H9 (cell line): ENCODE data around the gene PLS3. TPM values are rescaled to one million over a fixed set of nuclear protein-coding genes. Genes with fewer than 3 reads are reported as not detected.

Source experiments
- DNase-seq: peaks from one replicate; pipeline ENCODE4 v3.0.0-alpha.2; 2017
- H2AFZ ChIP-seq: one replicate; pipeline ENCODE4 v1.6.1; 2013; ENCODE audit warnings: mild to moderate bottlenecking, low read length, control low read depth, moderate library complexity
- H2AK5ac ChIP-seq: 2 replicates; pipeline ENCODE4 v1.6.1; 2013; ENCODE audit warnings: low read length, control low read depth, mixed read lengths; ENCODE audit not compliant: insufficient read length
- H2BK120ac ChIP-seq: one replicate; pipeline ENCODE4 v1.6.1; 2013; ENCODE audit warnings: low read depth, mild to moderate bottlenecking, low read length, control low read depth, inconsistent platforms; ENCODE audit not compliant: poor library complexity, severe bottlenecking
- H2BK12ac ChIP-seq: 2 replicates; pipeline ENCODE4 v1.6.1; 2013; ENCODE audit warnings: low read length, control low read depth, mixed read lengths, low read depth; ENCODE audit not compliant: insufficient read length
- H2BK15ac ChIP-seq: 2 replicates; pipeline ENCODE4 v1.6.1; 2013; ENCODE audit warnings: low read depth, low read length, control low read depth
- H2BK20ac ChIP-seq: one replicate; pipeline ENCODE4 v1.6.1; 2013; ENCODE audit warnings: low read depth, mild to moderate bottlenecking, low read length, control low read depth, inconsistent platforms; ENCODE audit not compliant: poor library complexity, severe bottlenecking
- H2BK5ac ChIP-seq: 2 replicates; pipeline ENCODE4 v1.6.1; 2013; ENCODE audit warnings: low read length, control low read depth, mixed read lengths; ENCODE audit not compliant: insufficient read length
- H3K14ac ChIP-seq: 2 replicates; pipeline ENCODE4 v1.6.1; 2013; ENCODE audit warnings: low read length, control low read depth; ENCODE audit not compliant: insufficient read depth
- H3K18ac ChIP-seq: 2 replicates; pipeline ENCODE4 v1.6.1; 2013; ENCODE audit warnings: low read depth, mild to moderate bottlenecking, mixed read lengths, low read length, control low read depth; ENCODE audit not compliant: insufficient read length
- H3K23ac ChIP-seq: 2 replicates; pipeline ENCODE4 v1.6.1; 2013; ENCODE audit warnings: low read length, control low read depth, mixed read lengths, low read depth; ENCODE audit not compliant: insufficient read length
- H3K23me2 ChIP-seq: 2 replicates; pipeline ENCODE4 v1.6.1; 2013; ENCODE audit warnings: low read depth, mild to moderate bottlenecking, mixed read lengths, low read length, control low read depth; ENCODE audit not compliant: insufficient read length, poor library complexity, severe bottlenecking
- H3K27ac ChIP-seq: 2 replicates; pipeline ENCODE4 v1.5.1; 2013; ENCODE audit warnings: low read length, control low read depth, mixed read lengths, low read depth; ENCODE audit not compliant: insufficient read length
- H3K27me3 ChIP-seq: 2 replicates; pipeline ENCODE4 v1.6.1; 2013; ENCODE audit warnings: low read length, control low read depth, inconsistent platforms; ENCODE audit not compliant: insufficient read depth
- H3K4ac ChIP-seq: 2 replicates; pipeline ENCODE4 v1.6.1; 2013; ENCODE audit warnings: low read depth, mild to moderate bottlenecking, control low read depth, inconsistent platforms, low read length, moderate library complexity
- H3K4me1 ChIP-seq: 2 replicates; pipeline ENCODE4 v1.6.1; 2013; ENCODE audit warnings: low read length, control low read depth, inconsistent platforms; ENCODE audit not compliant: insufficient read depth
- H3K4me2 ChIP-seq: 2 replicates; pipeline ENCODE4 v1.6.1; 2013; ENCODE audit warnings: low read length, control low read depth, mixed read lengths; ENCODE audit not compliant: insufficient read length, insufficient read depth
- H3K56ac ChIP-seq: 2 replicates; pipeline ENCODE4 v1.6.1; 2013; ENCODE audit warnings: low read depth, mild to moderate bottlenecking, mixed read lengths, low read length, control low read depth; ENCODE audit not compliant: insufficient read length
- H3K79me1 ChIP-seq: 2 replicates; pipeline ENCODE4 v1.6.1; 2013; ENCODE audit warnings: low read depth, mild to moderate bottlenecking, moderate library complexity, low read length, control low read depth, inconsistent platforms; ENCODE audit not compliant: insufficient read depth, poor library complexity, severe bottlenecking
- H3K79me2 ChIP-seq: 2 replicates; pipeline ENCODE4 v1.6.1; 2013; ENCODE audit warnings: low read length, control low read depth, inconsistent platforms; ENCODE audit not compliant: insufficient read depth
- H3K9ac ChIP-seq: 2 replicates; pipeline ENCODE4 v1.6.1; 2013; ENCODE audit warnings: low read length, control low read depth, mixed read lengths; ENCODE audit not compliant: insufficient read length; ENCODE audit errors: extremely low read depth
- H3K9me3 ChIP-seq: one replicate; pipeline ENCODE4 v1.6.1; 2013; ENCODE audit warnings: low read depth, low read length, inconsistent platforms; ENCODE audit not compliant: control insufficient read depth
- H3T11ph ChIP-seq: one replicate; pipeline ENCODE4 v1.6.1; 2013; ENCODE audit warnings: mild to moderate bottlenecking, low read length, control low read depth, inconsistent platforms
- H4K20me1 ChIP-seq: one replicate; pipeline ENCODE4 v1.6.1; 2013; ENCODE audit not compliant: control insufficient read depth, insufficient read length, insufficient read depth
- H4K5ac ChIP-seq: 2 replicates; pipeline ENCODE4 v1.6.1; 2013; ENCODE audit warnings: low read depth, mild to moderate bottlenecking, mixed read lengths, low read length, control low read depth; ENCODE audit not compliant: insufficient read length
- H4K8ac ChIP-seq: replicated peaks from 2 replicates; pipeline ENCODE4 v1.6.1; 2013; ENCODE audit warnings: low read length, control low read depth, mixed read lengths, low read depth; ENCODE audit not compliant: insufficient read length
- H4K91ac ChIP-seq: 2 replicates; pipeline ENCODE4 v1.6.1; 2013; ENCODE audit warnings: low read depth, mild to moderate bottlenecking, moderate library complexity, mixed read lengths, low read length, control low read depth; ENCODE audit not compliant: insufficient read length
- H3K27ac Mint-ChIP-seq, 3 experiments: 2 replicates in 2 of 3; 3 replicates in 1 of 3; pipeline ENCODE4 v1.8.0; 2020 to 2021; ENCODE audit warnings: mixed read lengths in 3 of 3, mild to moderate bottlenecking in 1 of 3, moderate library complexity in 1 of 3
- H3K27me3 Mint-ChIP-seq: 2 replicates; pipeline ENCODE4 v1.8.0; 2021; ENCODE audit warnings: low read depth, mild to moderate bottlenecking, moderate library complexity, mixed read lengths
- H3K36me3 Mint-ChIP-seq, 3 experiments: 2 replicates in 2 of 3; 3 replicates in 1 of 3; pipeline ENCODE4 v1.8.0; 2020 to 2021; ENCODE audit warnings: low read depth in 3 of 3, mixed read lengths in 3 of 3; ENCODE audit not compliant: insufficient read depth in 1 of 3
- H3K4me1 Mint-ChIP-seq, 2 experiments: 2 replicates each; pipeline ENCODE4 v1.8.0; 2020; ENCODE audit warnings: mixed read lengths in 2 of 2
- H3K4me3 Mint-ChIP-seq, 2 experiments: 2 replicates in 1 of 2; 3 replicates in 1 of 2; pipeline ENCODE4 v1.8.0; 2020 to 2021; ENCODE audit warnings: mild to moderate bottlenecking in 2 of 2, mixed read lengths in 2 of 2, moderate library complexity in 1 of 2
- H3K9me3 Mint-ChIP-seq, 2 experiments: 2 replicates in 1 of 2; 3 replicates in 1 of 2; pipeline ENCODE4 v1.8.0; 2020; ENCODE audit warnings: mild to moderate bottlenecking in 2 of 2, mixed read lengths in 2 of 2, moderate library complexity in 1 of 2
- WGBS: extraction: QIAGEN DNeasy Blood & Tissue Kit; methylation state at CpG from one replicate; pipeline ENCODE4 v1.1.7; 2013; ENCODE audit warnings: missing lambda C conversion rate, low lambda C conversion rate, mixed read lengths; ENCODE audit not compliant: insufficient read length; ENCODE audit errors: extremely low coverage; 5-methylcytosine and 5-hydroxymethylcytosine counted together
- total RNA-seq: library from RNA; stranded (reverse); gene quantifications from 2 replicates; pipeline ENCODE4 v1.2.1, GENCODE V29; 2021
- TF ChIP-seq, protein P1 (sequence below): fragments of 200-600 bp; sonication (generic); conservative IDR thresholded peaks from 3 replicates; pipeline ENCODE4 v1.8.0; 2021; ENCODE audit warnings: antibody characterized with exemption, mild to moderate bottlenecking

The PLS3 gene
- total RNA-seq, 1 experiment from 2014 or later, result 315 TPM

GRCh38 chrX:115579786-115580294 is 18.9 kb downstream of the PLS3 start:
- Histone ChIP-seq H3K9ac (no peak overlapping the region), H3K18ac (no peak overlapping the region), H3K4me1 (peaks cover 4% of the 10 kb centered on the region; the same call in 1 of the 2 replicates), H2BK12ac (no peak overlapping the region), H2BK20ac (no peak overlapping the region), H3T11ph (no peak overlapping the region), H2BK5ac (no peak overlapping the region), H3K27ac (no peak overlapping the region), H3K4me2 (no peak overlapping the region), H3K9me3 (no peaks in the 10 kb centered on the region), H2AFZ (no peak overlapping the region), H3K79me2 (peaks cover 13% of the 10 kb centered on the region), H3K79me1 (no peaks in the 10 kb centered on the region), H3K56ac (no peak overlapping the region), H4K5ac (no peak overlapping the region), H3K23ac (no peak overlapping the region), H2AK5ac (no peak overlapping the region), H4K8ac (no peak overlapping the region), H3K23me2 (no peaks in the 10 kb centered on the region), H3K4ac (no peak overlapping the region), H4K91ac (no peak overlapping the region), H4K20me1 (no peaks in the 10 kb centered on the region), H3K14ac (no peak overlapping the region), H3K27me3 (no peaks in the 10 kb centered on the region), H2BK15ac (no peak overlapping the region), H2BK120ac (no peak overlapping the region)
- DNase-seq, result no peak
- TF ChIP-seq, protein P1, sequence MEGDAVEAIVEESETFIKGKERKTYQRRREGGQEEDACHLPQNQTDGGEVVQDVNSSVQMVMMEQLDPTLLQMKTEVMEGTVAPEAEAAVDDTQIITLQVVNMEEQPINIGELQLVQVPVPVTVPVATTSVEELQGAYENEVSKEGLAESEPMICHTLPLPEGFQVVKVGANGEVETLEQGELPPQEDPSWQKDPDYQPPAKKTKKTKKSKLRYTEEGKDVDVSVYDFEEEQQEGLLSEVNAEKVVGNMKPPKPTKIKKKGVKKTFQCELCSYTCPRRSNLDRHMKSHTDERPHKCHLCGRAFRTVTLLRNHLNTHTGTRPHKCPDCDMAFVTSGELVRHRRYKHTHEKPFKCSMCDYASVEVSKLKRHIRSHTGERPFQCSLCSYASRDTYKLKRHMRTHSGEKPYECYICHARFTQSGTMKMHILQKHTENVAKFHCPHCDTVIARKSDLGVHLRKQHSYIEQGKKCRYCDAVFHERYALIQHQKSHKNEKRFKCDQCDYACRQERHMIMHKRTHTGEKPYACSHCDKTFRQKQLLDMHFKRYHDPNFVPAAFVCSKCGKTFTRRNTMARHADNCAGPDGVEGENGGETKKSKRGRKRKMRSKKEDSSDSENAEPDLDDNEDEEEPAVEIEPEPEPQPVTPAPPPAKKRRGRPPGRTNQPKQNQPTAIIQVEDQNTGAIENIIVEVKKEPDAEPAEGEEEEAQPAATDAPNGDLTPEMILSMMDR, result no peak
- H3K36me3 Mint-ChIP-seq, result peaks cover 17 to 53% (median 49%) of the 10 kb centered on the region in 3 experiments; a peak in 6 of 7 replicates
- no peaks in the 10 kb centered on the region for H3K27me3 Mint-ChIP-seq
- no CpG with 5 or more reads among the region's 8 CpGs for WGBS
- peaks cover 0 to 2% of the 10 kb centered on the region in 2 experiments; a peak in 1 of 5 replicates for H3K9me3 Mint-ChIP-seq
- peak overlapping the region in 2 of 3 experiments; percentile 20 to 56; a peak in 3 of 7 replicates for H3K27ac Mint-ChIP-seq
- H3K4me3 Mint-ChIP-seq, result no peak overlapping the region
- H3K4me1 Mint-ChIP-seq, result peaks cover 45 to 51% of the 10 kb centered on the region in 2 experiments
